GM21619 (cell line): ENCODE results near the gene CLEC16A.
A peak's percentile ranks its signal among the peaks of the same experiment; 100 is the strongest.
"Not testable (repeated sequence)": the region's sequence is repeated elsewhere in the genome, so short reads cannot be mapped to it uniquely, and the experiment has no call there.

Experiments used
- ATAC-seq: cut with Tn5 transposase; IDR thresholded peaks from one replicate; pipeline ENCODE4 v1.9.1; 2021; ENCODE audit not compliant: unreplicated experiment

The CLEC16A gene

GRCh38 chr16:11205754-11206581 is 261.6 kb downstream of the CLEC16A start:
- no peak for ATAC-seq

DNA sequence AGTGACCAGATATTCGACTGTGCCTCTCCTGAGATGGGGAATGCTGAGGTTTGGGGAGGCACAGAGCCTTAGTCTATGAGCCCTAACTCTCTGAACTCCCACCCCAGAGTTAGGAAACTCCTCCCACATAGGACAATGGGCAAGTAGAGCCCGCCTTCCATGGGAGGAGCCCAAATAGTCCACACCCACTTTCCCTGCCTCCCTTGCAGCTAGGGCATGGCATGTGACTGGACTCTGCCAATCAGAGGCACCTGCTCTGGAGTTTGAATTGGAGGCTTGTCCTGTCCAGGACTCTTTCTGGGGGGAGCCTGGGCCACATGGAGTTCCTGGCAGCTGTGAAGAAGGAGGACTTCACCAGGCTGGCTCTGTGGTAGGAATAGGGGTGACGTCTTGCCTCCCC is 263.3 kb downstream of the CLEC16A start:
- no peak for ATAC-seq

DNA sequence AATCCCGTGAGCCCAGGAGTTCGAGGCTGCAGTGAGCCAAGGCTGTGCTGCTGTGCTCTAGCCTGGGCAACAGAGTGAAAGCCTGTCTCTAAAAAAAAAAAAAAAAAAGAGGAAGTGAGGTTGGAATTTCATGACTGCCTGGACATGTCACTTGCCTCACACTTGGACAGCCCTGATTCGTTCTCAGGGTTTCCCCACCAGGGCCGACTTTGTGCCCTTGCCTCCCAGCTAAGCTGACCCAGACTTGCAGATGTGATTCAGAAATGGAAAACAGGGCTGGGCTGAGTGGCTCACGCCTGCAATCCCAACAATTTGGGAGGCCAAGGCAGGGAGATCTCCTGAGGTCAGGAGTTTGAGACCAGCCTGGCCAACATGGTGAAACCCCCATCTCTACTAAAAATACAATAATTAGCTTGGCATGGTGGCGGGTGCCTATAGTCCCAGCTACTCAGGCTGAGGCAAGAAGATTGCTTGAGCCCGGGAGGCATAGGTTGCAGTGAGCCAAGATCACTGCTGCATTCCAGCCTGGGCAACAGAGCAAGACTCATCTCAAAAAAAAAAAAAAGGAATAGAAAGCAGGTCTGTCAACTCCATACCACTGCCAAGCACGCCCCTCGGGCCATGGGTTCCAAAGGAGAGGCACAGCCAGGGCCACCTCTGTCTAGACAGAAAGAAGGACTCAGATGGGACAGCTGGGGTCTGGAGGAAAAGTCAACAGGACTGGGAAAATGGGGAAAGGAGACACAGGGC is 264.7 kb downstream of the CLEC16A start:
- no peak for ATAC-seq

DNA sequence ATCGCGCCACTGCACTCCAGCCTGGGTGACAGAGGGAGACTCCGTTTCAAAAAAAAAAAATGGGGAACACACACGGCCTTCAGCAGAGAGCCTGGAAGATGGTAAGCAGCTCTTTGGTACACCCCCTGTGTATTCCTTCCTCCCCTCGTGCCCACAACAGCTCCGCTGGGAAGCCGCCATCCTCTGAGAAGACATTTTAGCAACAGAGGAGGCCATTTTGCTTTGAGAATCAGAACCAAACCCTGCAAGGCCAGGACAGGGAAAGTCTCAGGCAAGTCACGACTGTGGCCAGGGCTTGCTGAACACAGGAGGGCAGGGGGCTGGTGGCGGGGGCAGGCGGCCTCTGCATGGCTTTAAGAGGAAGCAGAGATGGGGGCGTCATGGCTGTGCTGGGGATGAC is 265.9 kb downstream of the CLEC16A start:
- ATAC-seq, result no peak

DNA sequence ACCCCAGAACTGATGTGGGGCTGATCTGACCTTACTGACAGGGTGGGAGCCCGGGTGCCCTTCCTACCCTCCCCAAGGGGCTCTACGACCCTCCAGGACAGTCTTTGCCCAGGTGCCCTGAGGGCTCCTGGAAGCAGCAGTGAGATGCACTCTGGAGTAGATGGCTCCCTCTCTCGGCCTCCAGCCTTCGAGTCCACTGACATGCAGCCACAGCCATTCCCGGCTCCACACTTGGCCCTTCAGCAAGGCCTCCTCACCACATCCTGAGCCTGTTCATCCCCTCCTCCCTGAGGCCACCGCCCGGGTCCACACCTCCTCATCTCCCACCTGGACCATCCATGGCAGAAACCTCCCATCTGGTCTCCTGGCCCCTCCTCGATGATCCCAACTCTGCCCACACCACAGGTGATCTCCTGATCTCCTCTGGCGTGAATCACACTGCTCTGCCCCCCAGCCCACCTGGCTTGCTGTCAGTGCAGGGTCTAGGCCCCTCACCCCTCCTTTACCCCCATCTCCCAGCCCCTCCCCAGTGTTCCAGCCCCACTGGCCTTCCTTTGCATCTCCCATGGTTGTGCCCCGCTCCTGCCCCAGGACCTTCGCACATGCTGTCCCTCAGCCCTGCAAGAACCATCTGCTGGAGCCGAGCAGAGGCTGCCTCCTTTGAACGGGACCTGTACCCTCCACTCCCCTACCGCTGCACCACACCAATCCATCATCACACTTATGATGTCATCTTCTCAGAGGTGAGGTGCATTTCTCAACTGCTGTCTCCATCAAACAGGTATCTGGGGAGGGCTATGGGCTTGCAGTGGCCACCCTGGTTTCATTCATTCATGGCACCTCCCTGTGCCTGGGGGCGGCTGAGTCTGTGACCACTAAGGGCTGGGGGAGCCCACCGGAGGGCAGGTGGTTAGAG is 267.0 kb downstream of the CLEC16A start:
- ATAC-seq, result no peak

- ATAC-seq, result no peak
These were observed 267.8 kb downstream of the CLEC16A start for GRCh38 chr16:11211977-11212797.

DNA sequence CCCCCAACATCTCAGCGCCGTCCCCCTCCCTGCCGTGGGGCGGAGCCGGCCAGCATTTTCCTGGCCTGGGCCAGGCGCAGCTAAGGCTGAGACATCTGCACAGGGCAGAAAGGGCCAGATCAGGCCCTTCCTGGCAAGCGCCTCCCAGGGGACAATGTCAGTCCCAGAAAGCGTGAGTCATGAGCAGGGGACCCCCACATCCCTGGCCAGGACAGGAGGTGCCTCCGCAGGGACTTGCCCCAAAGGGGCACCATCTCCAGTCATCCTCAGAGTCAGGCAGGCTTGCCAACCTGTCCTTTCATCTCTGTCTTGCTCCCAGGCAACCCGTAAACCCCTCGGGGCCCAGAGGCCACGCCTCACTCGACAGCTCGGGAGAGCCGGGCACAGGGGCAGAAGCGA is 268.4 kb downstream of the CLEC16A start:
- no peak for ATAC-seq

GRCh38 chr16:11213373-11213772 is 269.0 kb downstream of the CLEC16A start:
- ATAC-seq, result no peak

- ATAC-seq, result no peak
These were observed 269.4 kb downstream of the CLEC16A start for GRCh38 chr16:11213799-11214198.

- no peak for ATAC-seq
These were observed 271.7 kb downstream of the CLEC16A start for GRCh38 chr16:11215935-11216556.

DNA sequence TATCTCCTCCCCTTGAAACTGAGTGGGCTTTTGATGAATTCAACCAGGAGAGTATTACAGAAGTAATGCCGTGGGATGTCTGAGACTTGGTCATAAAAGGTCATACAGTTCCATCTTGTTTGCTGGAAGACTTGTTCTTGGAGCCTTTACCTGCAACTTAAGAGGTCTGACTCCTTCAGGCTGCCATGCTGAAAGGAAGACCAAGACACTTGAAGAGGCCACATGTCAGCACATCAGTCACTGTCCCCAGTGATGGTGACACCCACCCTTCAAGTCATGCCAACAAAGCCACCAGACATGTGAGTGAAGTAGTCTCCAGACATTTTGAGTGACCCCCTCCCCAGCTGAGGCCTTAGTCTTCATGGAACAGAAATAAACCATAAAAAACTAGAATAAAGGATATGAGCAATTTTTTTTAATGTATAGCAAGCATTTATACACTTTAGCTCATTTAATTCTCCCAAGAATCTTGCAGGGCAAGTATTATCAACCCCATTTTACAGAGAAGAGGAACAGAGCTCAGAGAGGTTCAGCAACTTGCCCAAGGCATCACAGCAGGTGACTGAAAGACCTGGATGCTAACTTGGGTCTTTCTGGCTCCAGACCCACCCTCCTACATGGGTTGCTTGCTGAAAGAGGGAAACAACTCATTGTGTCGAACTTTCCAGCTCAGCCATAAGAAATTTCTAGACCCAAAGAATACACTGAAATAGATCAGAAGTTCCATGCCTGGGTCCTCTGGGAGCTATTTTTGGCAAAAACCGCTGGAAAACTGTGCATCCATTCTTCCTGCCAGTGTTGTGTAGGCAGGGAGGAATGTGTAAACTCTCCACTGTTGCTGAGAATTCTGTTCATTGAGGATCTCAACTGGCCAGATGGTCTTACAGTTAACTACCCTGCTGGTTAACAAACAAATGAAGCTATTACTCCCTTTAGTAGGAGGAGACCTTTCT is 273.6 kb downstream of the CLEC16A start:
- ATAC-seq, result no peak

DNA sequence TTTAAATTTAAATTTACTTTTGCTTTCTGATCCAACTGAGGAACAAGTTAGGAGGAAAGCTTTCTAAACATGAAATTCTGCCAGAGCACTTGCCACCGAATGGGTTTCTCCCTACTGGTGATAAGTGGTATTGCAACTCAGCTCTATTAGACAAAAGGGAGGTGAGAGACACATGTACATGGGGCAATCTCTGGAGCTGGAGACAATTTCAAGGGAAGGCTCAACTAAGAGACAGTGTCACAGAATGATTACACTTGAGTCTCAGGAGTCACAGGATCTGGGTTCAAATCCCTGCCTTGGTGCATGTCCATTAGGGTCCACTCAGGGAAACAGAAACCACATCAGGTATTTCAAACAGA is 274.2 kb downstream of the CLEC16A start:
- no peak for ATAC-seq

- ATAC-seq, result no peak
These were observed 274.8 kb downstream of the CLEC16A start for GRCh38 chr16:11219178-11219577.

GRCh38 chr16:11220507-11220906 is 276.1 kb downstream of the CLEC16A start:
- ATAC-seq, result not testable (repeated sequence)

DNA sequence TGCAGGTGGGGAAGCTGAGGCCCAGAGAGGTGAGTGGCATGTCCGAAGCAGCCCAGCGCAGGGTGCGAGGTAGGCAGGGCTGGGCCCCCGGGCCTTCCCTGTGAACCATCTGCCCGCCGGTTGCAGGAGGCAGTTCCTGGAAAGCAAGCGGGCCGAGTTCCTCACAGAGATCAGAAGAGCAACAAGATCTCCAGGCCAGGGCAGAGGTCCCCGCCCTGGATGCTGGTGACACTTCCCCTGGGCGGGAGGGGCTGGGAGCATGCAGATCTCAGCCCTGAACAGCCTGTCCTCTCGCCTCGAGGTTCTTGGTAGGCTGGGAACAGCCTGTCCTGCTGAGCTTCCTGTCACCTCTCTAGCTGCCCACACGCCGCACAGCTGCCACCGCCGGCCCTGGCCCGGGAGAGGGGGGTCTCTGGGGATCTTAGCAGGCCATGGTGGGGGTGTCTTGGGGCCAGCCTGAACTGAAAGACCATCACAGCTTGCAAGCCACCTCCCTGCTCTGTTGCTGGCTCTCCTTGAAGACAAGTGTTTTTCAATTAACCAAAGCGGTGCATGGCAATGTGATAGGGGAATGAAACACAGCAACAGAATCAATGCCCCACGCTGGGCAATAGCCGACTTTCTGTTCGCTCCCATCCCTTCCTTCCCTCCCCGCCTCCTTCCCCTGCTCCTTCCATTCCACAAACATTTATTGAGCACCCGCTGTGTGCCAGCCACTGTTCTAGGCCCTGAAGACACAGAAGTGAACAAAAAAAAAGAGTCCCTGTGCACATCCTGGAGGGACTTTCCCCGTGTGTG is 279.9 kb downstream of the CLEC16A start:
- ATAC-seq, result peak; percentile 53

DNA sequence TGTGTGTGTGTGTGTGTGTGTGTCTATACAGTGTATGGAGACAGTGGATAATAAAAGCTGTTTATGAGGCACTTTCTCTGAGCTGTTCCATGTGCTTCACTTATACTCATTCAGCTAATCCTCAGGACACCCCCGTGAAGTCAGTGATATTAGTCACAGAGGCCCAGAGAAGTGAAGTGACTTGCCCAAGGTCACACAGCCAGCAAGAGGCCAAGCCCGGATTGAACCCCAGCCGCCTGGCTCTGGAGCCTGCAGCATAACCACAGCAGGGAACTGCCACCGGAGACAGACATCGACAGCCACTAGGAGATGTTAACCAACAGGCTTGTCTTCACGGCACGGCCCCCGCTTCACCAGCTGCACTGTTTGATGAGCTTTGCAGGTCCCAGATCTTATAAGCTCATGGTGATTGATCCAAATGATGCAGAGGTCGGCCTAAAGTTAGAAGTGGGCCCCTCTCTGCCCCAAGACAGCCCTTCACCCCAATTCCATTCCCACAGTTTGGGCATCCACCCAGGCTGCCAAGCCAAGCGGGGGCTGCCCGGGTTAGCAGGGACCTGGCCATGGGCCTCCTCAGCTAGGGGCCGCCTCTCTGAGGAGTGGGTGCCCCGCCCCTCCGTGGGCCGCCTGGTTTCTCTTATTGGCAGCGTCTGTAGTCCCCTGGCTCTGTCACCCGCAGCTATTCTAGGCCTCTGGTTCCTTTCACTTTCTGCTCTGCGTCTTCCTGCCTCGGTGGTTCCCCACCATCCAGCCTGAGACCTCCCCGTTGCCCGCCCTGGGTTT is 280.7 kb downstream of the CLEC16A start:
- peak; percentile 85 for ATAC-seq
